GM21723 (cell line): ENCODE results near the gene MRGPRX3.

ENCODE experiments used
- ATAC-seq: cut with Tn5 transposase; IDR thresholded peaks from one replicate; pipeline ENCODE4 v1.9.1; 2021; ENCODE audit warnings: mild to moderate bottlenecking, moderate library complexity; ENCODE audit not compliant: unreplicated experiment

Gene MRGPRX3

DNA sequence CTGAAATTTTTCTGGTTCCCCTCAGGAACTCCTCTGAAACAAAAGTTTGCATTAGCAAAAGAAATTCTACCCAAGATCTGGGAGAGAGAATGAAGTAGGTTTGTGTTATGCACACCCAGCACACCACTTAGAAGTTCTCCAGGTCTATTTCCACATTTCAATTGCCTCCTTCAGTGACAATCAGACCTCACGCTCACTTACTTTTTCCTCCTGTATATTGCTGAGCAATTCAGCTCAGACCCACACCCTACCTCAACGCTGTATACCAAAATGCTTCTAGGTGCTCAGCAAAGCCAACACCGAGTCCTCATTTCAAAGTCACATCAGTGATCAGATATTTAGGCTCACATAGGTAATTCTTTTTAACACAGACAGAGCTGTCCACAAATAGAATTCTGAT lies 19.2 kb downstream of the MRGPRX3 start:
- no peak for ATAC-seq

DNA sequence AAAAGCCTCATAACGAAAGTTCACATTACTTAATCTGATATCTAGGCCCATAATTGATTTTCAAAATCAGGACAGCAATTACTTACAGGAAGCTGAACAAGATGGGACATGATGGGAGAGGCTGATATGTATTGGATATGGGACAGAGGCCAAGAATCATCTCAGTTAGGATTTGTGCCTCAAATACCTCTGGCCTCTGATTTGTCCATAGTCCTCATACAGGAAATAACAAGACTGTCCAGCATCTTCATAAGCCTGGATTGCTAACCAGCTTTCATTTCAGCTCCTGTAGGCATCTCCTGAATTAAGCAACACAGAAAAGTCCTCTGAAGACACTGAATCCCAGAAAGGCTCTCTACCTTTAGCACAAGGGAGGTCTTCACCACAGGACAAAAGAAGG lies 36.0 kb downstream of the MRGPRX3 start:
- no peak for ATAC-seq

DNA sequence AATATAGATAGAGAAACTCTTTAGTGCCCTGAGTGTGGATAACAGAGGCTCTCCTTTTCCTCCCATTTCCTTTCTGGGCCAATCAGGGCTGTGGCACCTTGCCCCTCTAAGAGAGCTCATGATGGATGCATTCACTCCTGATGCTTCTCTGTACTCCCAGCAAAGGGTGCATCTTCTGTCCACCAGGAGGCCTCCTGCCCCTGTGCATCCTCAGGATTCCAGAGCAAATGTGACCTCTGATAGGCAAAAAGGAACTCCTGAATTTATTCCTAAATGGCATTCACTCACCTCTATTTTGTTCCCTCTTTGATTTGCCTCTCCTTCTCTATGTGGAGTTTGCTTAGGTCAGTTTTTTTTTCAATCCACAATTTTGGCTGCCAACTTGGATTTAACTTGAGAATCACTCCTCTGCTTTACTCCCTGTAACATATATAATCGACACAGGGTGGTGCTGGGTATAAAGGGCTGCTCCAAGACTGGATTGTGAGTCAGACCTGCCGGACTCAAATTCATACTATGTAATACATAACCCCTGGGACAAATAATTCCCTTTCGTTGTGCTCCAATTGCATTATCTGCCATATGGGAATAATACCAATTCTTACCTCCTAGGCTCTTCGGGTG lies 39.1 kb downstream of the MRGPRX3 start:
- ATAC-seq = no peak

DNA sequence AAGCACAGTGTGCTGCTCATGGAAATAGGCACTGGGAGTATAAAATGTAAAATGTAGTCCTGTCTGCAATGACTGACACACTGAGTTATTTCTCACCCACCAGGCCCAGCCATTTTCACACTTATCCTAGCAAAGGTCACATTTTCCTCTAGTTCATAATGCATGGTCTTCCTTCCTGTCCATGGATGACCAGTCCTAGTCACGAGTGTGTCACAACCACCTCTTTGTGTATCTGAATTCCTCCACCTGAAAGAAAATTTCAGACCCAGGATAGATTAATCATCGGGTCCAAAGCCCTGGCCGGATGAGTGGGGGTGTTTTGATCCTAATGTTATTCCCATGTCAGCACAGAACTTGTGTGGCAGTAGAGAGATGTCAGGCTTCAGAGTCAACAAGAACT lies 40.3 kb downstream of the MRGPRX3 start, which contains the start of gene MRGPRX4:
MRGPRX4 (plus strand) TSS at position 172 of the 400 bp plus-strand sequence. CDS start 420 bp downstream, outside the sequence.
- ATAC-seq = no peak

DNA sequence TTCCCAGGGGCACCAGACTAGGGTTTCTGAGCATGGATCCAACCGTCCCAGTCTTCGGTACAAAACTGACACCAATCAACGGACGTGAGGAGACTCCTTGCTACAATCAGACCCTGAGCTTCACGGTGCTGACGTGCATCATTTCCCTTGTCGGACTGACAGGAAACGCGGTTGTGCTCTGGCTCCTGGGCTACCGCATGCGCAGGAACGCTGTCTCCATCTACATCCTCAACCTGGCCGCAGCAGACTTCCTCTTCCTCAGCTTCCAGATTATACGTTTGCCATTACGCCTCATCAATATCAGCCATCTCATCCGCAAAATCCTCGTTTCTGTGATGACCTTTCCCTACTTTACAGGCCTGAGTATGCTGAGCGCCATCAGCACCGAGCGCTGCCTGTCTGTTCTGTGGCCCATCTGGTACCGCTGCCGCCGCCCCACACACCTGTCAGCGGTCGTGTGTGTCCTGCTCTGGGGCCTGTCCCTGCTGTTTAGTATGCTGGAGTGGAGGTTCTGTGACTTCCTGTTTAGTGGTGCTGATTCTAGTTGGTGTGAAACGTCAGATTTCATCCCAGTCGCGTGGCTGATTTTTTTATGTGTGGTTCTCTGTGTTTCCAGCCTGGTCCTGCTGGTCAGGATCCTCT lies 41.0 kb downstream of the MRGPRX3 start:
- ATAC-seq = no peak
